ENCODE results near the gene ITGB1BP2. TPM values are rescaled to one million over a fixed set of nuclear protein-coding genes. Genes with fewer than 3 reads are reported as not detected.

Gene ITGB1BP2
- total and polyA plus RNA-seq, 2 of the 8 experiments (the other 6 are each of a cell fraction or from before 2014, with no cell fraction given), result 2.9 to 5.2 TPM

DNA sequence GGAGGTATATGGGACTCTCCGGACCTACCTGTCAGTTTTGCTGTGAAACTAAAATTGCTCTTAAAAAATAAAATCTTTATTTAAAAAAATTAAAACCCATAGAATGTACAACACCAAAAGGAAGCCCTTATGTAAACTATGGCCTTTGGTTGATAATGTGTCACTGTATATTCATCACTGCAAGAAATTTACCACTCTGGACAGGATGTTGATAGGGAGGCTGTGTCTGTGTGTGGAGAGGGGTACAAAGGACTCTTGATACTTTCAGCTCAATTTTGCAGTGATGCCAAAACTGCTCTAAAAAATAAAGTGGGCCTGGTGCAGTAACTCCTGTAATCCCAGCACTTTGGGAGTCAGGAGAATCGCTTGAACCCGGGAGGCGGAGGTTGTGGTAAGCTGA is 44.7 kb upstream of the ITGB1BP2 start:
- Histone ChIP-seq H3K56ac (replicated peaks; ENCODE audit: insufficient read length, low read depth, low read length) (no peak overlapping the region), H3K4me3 (ENCODE audit: extremely low read depth in 1 of 4, insufficient read depth in 2 of 4, low read depth in 3 of 4, low read length in 4 of 4) (no peak overlapping the region), H3K18ac (ENCODE audit: extremely low read depth, low read length) (no peak overlapping the region), H3K36me3 (ENCODE audit: control insufficient read depth in 2 of 4, insufficient read depth in 4 of 4, low read length in 3 of 4) (peaks cover 0 to 1% (median 0%) of the 10 kb centered on the region in 4 experiments; a peak in 1 of 8 replicates), H2BK15ac (ENCODE audit: low read length) (no peak overlapping the region), H3K79me2 (ENCODE audit: control insufficient read depth in 1 of 2, insufficient read depth in 2 of 2, low read length in 2 of 2) (peaks cover 0 to 14% of the 10 kb centered on the region in 2 experiments; a peak in 2 of 4 replicates), H2AK5ac (ENCODE audit: low read depth, low read length) (no peak overlapping the region), H4K91ac (replicated peaks; ENCODE audit: insufficient read length, low read length) (no peak overlapping the region), H4K20me1 (replicated peaks in 1 of 2; ENCODE audit: control insufficient read depth in 1 of 2, insufficient read depth in 2 of 2, low read length in 2 of 2) (no peaks in the 10 kb centered on the region), H2BK120ac (replicated peaks; ENCODE audit: low read depth, low read length) (no peak overlapping the region), H3K4me1 (replicated peaks in 1 of 4; ENCODE audit: control insufficient read depth in 3 of 4, insufficient read depth in 4 of 4, low read length in 3 of 4) (peaks cover 0 to 5% (median 1%) of the 10 kb centered on the region in 4 experiments; a peak in 3 of 7 replicates), H3K23me2 (ENCODE audit: low read depth, low read length) (peaks cover 6% of the 10 kb centered on the region; the same call in 1 of the 2 replicates), H2BK12ac (ENCODE audit: low read depth, low read length) (no peak overlapping the region), H3K27ac (ENCODE audit: low read depth, low read length) (no peak overlapping the region), H2BK20ac (ENCODE audit: low read length) (no peak overlapping the region), H3K79me1 (ENCODE audit: low read depth, low read length) (no peaks in the 10 kb centered on the region), H2AFZ (ENCODE audit: low read length) (no peak overlapping the region), H4K8ac (ENCODE audit: extremely low read depth, insufficient read depth, low read length) (no peak overlapping the region), H3K4me2 (ENCODE audit: insufficient read depth in 1 of 2, low read depth in 2 of 2, low read length in 2 of 2) (no peak overlapping the region), H3K4ac (replicated peaks; ENCODE audit: insufficient read length, low read depth, low read length) (no peak overlapping the region), H3K14ac (ENCODE audit: insufficient read length) (no peak overlapping the region), H3K9ac (replicated peaks in 1 of 4; ENCODE audit: extremely low read depth in 1 of 4, low read depth in 3 of 4, low read length in 3 of 4) (no peak overlapping the region), H3K23ac (ENCODE audit: insufficient read length) (no peak overlapping the region), H2BK5ac (ENCODE audit: low read depth, low read length) (no peak overlapping the region), H3K27me3 (replicated peaks in 1 of 4; ENCODE audit: control insufficient read depth in 3 of 4, extremely low read depth in 1 of 4, insufficient read depth in 3 of 4, low read length in 3 of 4) (no peaks in the 10 kb centered on the region), H3K9me3 (ENCODE audit: insufficient read depth in 2 of 2, low read depth in 1 of 2, low read length in 1 of 2) (no peaks in the 10 kb centered on the region), H4K5ac (ENCODE audit: insufficient read length, low read depth, low read length) (no peak overlapping the region)
- TF ChIP-seq ZNF274 (IDR thresholded peaks at IDR 0.05; ENCODE audit: borderline replicate concordance, extremely low read depth, low read length) (no peak), FOSL1 (IDR thresholded peaks at IDR 0.05; ENCODE audit: insufficient read depth, low read depth, low read length) (no peak), CEBPB (IDR thresholded peaks at IDR 0.05; ENCODE audit: low read depth, low read length) (no peak), NRF1 (IDR thresholded peaks at IDR 0.05; ENCODE audit: low read depth, low read length) (no peak), MAFK (IDR thresholded peaks at IDR 0.05; ENCODE audit: low read depth, low read length) (no peak), BRCA1 (IDR thresholded peaks at IDR 0.05; ENCODE audit: low read depth, low read length) (no peak), JUND (IDR thresholded peaks at IDR 0.05; ENCODE audit: low read length) (no peak), SP2 (IDR thresholded peaks at IDR 0.05; ENCODE audit: low read length) (no peak), EZH2 (IDR thresholded peaks at IDR 0.05; ENCODE audit: low read depth, low read length, severe bottlenecking) (no peak), SUZ12 (IDR thresholded peaks at IDR 0.05; ENCODE audit: low read length) (no peak), TCF12 (IDR thresholded peaks at IDR 0.05; ENCODE audit: low read depth, low read length) (no peak), PHF8 (conservative IDR thresholded peaks at IDR 0.05; ENCODE audit: low read depth, low read length) (no peak)
- FAIRE-seq (no peak), DNase-seq (ENCODE audit: low read depth in 1 of 2, low spot score in 2 of 2) (no peak)
- ChIA-PET POLR2A (ENCODE audit: partially characterized antibody) (interaction anchor here (0.6 to 2.0 kb wide), 2 partner anchors 26 to 104 kb away, joined by 3 to 7 read pairs; partner anchors contain the start of gene NONO), CTCF (ENCODE audit: partially characterized antibody) (interaction anchor here (2.3 kb wide), 1 partner anchor 29 kb away, joined by 8 read pairs; no protein-coding TSS in a partner anchor)
- 91% methylated on average over 4 of the region's 4 CpGs; no CpG with 5 or more reads in 1 of the 2 experiments for WGBS, 2 experiments (ENCODE audit: extremely low coverage in 1 of 2, insufficient coverage in 1 of 2, insufficient read length in 1 of 2, insufficient replicate concordance in 2 of 2, low coverage in 1 of 2, low lambda C conversion rate in 2 of 2, missing lambda C conversion rate in 1 of 2)
